ENCODE data around the gene GPR39. TPM values are rescaled to one million over a fixed set of nuclear protein-coding genes. Genes with fewer than 3 reads are reported as not detected.

The GPR39 gene
- total and polyA plus RNA-seq, 2 donors (not counting 1 experiment from before 2014, with no cell fraction given) = 1.00 to 1.3 TPM

- no peak overlapping the region for H3K27ac ChIP-seq (ENCODE audit: insufficient read depth, low read length)
- no peak overlapping the region for H2AFZ ChIP-seq (ENCODE audit: low read length)
- no peak overlapping the region for H3K4me3 ChIP-seq (replicated peaks in 1 of 4; ENCODE audit: control extremely low read depth in 1 of 4, insufficient read depth in 1 of 4, low read depth in 3 of 4, low read length in 4 of 4)
- no peaks in the 10 kb centered on the region for H3K79me2 ChIP-seq (ENCODE audit: control insufficient read depth, insufficient read depth, low read length)
- no peak overlapping the region for H3K9ac ChIP-seq (ENCODE audit: insufficient read depth, low read length)
- TF ChIP-seq EZH2 (IDR thresholded peaks at IDR 0.05; ENCODE audit: low read length, missing control alignments) (no peak), CTCF (conservative IDR thresholded peaks at IDR 0.05 in 1 of 2, IDR thresholded peaks at IDR 0.05 in 1 of 2; ENCODE audit: low read depth in 1 of 2, low read length in 2 of 2) (peak in 1 of 2 donors; percentile 66)
- no peaks in the 10 kb centered on the region for H3K36me3 ChIP-seq (ENCODE audit: control insufficient read depth, insufficient read depth, low read length)
- H3K4me2 ChIP-seq (ENCODE audit: extremely low read depth, insufficient read depth, low read length) = no peak overlapping the region
- H3K27me3 ChIP-seq (ENCODE audit: control insufficient read depth, insufficient read depth, low read length) = no peaks in the 10 kb centered on the region
- peak; percentile 39 to 68 for DNase-seq (ENCODE audit: low read depth in 2 of 2)
- H3K9me3 ChIP-seq (ENCODE audit: control insufficient read depth, insufficient read depth, low read depth, low read length) = no peaks in the 10 kb centered on the region
- no peaks in the 10 kb centered on the region for H3K4me1 ChIP-seq (ENCODE audit: control insufficient read depth, extremely low read depth, insufficient read depth, low read length)
- no peaks in the 10 kb centered on the region for H4K20me1 ChIP-seq (ENCODE audit: control insufficient read depth, extremely low read depth, insufficient read depth, low read length)
Observed at GRCh38 chr2:132581991-132582738, 165.6 kb downstream of the GPR39 start.

- no peak overlapping the region for H3K4me3 ChIP-seq (replicated peaks in 1 of 4; ENCODE audit: control extremely low read depth in 1 of 4, insufficient read depth in 1 of 4, low read depth in 3 of 4, low read length in 4 of 4)
- no peak overlapping the region for H3K9ac ChIP-seq (ENCODE audit: insufficient read depth, low read length)
- H3K36me3 ChIP-seq (ENCODE audit: control insufficient read depth, insufficient read depth, low read length) = no peaks in the 10 kb centered on the region
- no peaks in the 10 kb centered on the region for H3K27me3 ChIP-seq (ENCODE audit: control insufficient read depth, insufficient read depth, low read length)
- no peaks in the 10 kb centered on the region for H4K20me1 ChIP-seq (ENCODE audit: control insufficient read depth, extremely low read depth, insufficient read depth, low read length)
- DNase-seq (ENCODE audit: low read depth in 2 of 2) = no peak
- no peaks in the 10 kb centered on the region for H3K9me3 ChIP-seq (ENCODE audit: control insufficient read depth, insufficient read depth, low read depth, low read length)
- H3K4me1 ChIP-seq (ENCODE audit: control insufficient read depth, extremely low read depth, insufficient read depth, low read length) = no peaks in the 10 kb centered on the region
- no peak overlapping the region for H2AFZ ChIP-seq (ENCODE audit: low read length)
- no peak for TF ChIP-seq CTCF (conservative IDR thresholded peaks at IDR 0.05 in 1 of 2, IDR thresholded peaks at IDR 0.05 in 1 of 2; ENCODE audit: low read depth in 1 of 2, low read length in 2 of 2)
- TF ChIP-seq EZH2 (IDR thresholded peaks at IDR 0.05; ENCODE audit: low read length, missing control alignments) = no peak
- no peak overlapping the region for H3K4me2 ChIP-seq (ENCODE audit: extremely low read depth, insufficient read depth, low read length)
- no peak overlapping the region for H3K27ac ChIP-seq (ENCODE audit: insufficient read depth, low read length)
- no peaks in the 10 kb centered on the region for H3K79me2 ChIP-seq (ENCODE audit: control insufficient read depth, insufficient read depth, low read length)
Observed at GRCh38 chr2:132583666-132584360, 167.2 kb downstream of the GPR39 start.

GRCh38 chr2:132584976-132585817 is 168.6 kb downstream of the GPR39 start:
- Histone ChIP-seq H3K4me2 (ENCODE audit: extremely low read depth, insufficient read depth, low read length) (no peak overlapping the region), H3K36me3 (ENCODE audit: control insufficient read depth, insufficient read depth, low read length) (no peaks in the 10 kb centered on the region), H2AFZ (ENCODE audit: low read length) (no peak overlapping the region), H4K20me1 (ENCODE audit: control insufficient read depth, extremely low read depth, insufficient read depth, low read length) (no peaks in the 10 kb centered on the region), H3K4me1 (ENCODE audit: control insufficient read depth, extremely low read depth, insufficient read depth, low read length) (no peaks in the 10 kb centered on the region), H3K79me2 (ENCODE audit: control insufficient read depth, insufficient read depth, low read length) (no peaks in the 10 kb centered on the region), H3K4me3 (replicated peaks in 1 of 4; ENCODE audit: control extremely low read depth in 1 of 4, insufficient read depth in 1 of 4, low read depth in 3 of 4, low read length in 4 of 4) (no peak overlapping the region), H3K9ac (ENCODE audit: insufficient read depth, low read length) (no peak overlapping the region), H3K9me3 (ENCODE audit: control insufficient read depth, insufficient read depth, low read depth, low read length) (no peaks in the 10 kb centered on the region), H3K27me3 (ENCODE audit: control insufficient read depth, insufficient read depth, low read length) (no peaks in the 10 kb centered on the region), H3K27ac (ENCODE audit: insufficient read depth, low read length) (no peak overlapping the region)
- TF ChIP-seq EZH2 (IDR thresholded peaks at IDR 0.05; ENCODE audit: low read length, missing control alignments) (no peak), CTCF (conservative IDR thresholded peaks at IDR 0.05 in 1 of 2, IDR thresholded peaks at IDR 0.05 in 1 of 2; ENCODE audit: low read depth in 1 of 2, low read length in 2 of 2) (no peak)
- no peak for DNase-seq (ENCODE audit: low read depth in 2 of 2)
